Epithelial cell of prostate (primary cell): ENCODE data around the gene PSMB8.

ENCODE experiments used
- DNase-seq: peaks from one replicate; pipeline ENCODE4 v3.0.0-alpha.2; 2011; ENCODE audit warnings: low read depth, low spot score
- H3K27ac ChIP-seq: fragments of 450-650 bp; 2 replicates; pipeline ENCODE4 v1.5.1; 2017; ENCODE audit warnings: mild to moderate bottlenecking

The PSMB8 gene

DNA sequence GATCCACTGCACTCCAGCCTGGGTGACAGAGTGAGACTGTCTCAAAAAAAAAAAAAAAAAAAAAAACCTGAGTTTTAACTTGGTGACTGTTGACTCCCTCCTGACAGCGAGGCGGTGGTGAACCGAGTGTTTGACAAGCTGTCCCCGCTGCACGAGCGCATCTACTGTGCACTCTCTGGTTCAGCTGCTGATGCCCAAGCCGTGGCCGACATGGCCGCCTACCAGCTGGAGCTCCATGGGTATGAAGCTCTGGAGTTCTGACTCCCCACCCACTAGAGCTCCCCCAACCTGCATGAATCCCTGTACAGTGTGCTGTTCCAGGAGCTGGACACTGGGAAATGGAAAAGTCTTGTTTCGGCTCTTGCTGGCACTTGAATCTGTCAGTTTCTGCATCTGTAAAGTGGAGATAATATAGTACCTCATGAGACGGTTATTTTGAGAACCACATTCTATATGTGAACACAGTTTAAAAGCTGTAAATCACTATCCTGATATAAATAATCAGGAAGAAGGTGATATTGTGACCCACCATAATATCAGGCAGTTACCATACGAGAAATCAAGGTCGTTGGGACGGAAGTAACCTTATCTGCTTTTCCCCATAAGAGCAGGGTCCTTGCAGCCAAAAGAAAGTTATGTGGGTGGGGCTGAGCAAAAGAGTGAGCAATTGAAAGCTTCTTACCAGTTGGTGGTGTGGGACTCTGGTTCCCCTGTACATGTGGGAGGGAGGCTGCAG lies 13.5 kb upstream of the PSMB8 start:
- DNase-seq: no peak
- H3K27ac ChIP-seq: no peak overlapping the region

DNA sequence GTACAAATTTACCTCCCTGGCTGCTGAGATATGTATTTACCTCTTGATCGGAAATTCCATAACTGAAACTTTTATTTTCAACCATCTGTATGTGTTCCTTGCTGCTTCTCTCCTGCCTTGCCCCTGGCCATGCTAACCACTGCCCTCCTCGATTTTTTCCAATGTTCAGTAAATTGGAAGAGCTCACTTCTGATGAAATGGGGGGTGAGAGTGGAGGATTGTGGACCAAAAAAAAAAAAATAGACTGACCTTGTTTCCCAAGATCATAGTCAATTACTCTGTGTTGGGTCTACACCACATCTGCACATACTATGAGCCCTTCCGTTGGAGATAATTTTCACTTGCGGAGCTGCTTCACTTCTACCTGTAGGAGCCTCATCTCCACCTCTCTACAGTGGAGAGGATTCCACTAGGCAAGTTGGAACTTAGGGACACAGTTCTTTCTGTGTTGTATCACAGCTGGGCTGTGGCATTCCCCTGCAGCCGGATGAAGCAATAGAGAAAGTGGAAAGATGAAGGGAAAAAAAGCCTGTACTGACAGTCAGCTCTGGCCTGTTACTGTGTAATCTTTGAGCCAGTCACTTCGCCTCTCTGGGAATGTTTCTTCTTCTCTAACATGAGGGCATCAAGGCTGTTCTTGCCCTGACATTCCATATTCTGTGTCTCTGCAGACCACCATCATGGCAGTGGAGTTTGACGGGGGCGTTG lies 11.8 kb upstream of the PSMB8 start:
- H3K27ac ChIP-seq: no peak overlapping the region
- DNase-seq: no peak

DNA sequence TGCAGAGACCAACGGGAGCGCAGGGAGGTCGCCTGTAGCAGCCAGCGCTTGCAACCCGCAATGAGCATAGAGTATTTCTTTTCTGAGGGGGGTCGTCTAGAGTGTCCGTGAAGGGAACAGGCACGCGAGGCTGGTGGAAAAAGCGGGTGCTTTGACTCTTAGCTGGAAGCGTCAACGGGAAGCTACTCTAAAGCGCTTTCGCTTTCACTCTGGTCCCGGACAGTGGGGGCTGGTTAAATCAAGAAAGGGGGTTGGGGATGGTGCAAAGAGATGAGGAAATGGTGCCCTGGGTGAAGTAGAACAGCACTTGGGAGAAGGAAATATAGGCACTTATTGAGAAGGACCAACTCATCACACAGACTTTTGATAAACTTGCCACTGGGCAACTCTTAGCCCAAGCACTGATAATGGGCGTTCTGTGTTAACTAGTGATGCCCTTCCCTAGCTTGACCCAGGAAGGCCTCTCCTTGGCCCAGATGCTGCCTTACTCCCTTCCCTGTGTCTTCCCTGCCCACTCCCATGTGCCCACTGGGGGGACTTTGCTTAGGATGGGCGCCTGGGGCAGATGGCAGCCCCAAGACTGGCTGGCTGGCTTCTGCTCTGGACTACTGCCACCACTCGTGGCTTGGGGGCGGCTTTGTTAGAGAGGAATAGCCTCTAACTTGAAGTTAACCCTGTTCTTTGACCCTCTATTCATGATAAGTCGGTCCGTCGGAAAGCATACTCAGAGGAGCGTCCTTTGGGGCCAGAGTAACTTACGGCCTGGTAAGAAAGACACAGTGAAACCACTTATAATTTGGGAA lies 10.7 kb upstream of the PSMB8 start:
- DNase-seq: no peak

DNA sequence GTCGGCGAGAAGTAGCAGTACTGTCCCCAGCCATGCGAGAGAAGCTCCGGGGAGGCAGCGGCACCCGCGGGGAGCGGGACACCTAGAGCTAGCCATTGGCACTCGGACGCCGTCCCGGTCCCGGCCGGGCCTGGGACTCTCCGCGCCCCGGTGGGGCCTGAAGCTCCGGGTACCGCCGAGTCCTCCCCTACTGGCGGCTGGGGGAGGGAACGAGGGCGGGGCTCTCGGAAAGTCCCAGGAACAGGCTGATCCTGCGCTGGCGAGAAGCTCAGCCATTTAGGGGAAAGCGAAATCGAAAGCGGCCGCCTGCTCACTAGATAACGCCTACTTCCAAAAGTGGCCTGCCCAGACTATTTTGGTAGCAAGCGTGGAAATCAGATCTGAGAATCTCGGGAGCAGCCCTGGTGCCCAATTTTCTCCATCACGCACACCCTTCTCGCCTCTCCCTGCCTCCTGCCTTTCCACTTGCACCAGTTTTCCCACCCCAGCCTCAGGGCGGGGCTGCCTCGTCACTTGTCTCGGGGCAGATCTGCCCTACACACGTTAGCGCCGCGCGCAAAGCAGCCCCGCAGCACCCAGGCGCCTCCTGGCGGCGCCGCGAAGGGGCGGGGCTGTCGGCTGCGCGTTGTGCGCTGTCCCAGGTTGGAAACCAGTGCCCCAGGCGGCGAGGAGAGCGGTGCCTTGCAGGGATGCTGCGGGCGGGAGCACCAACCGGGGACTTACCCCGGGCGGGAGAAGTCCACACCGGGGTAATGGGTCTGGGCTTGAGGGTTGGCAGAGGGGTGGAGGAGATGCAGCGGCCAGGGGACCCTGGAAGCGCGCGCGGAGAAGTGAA lies 9.9 kb upstream of the PSMB8 start, which contains the start of the genes PSMB9 and TAP1:
Gene PSMB9 (plus strand): TSS at position 652 of the 835 bp plus-strand sequence. CDS start 38 bp downstream, at position 690.
Gene TAP1 (minus strand): TSS at position 164 of the 835 bp plus-strand sequence. CDS start 68 bp downstream, at position 96.
- H3K27ac ChIP-seq: peak within 1 kb of the TSS; percentile 76
- DNase-seq: peak; percentile 70

More for the DNA sequence above, 10.7 kb upstream of the PSMB8 start:
- no peak overlapping the region for H3K27ac ChIP-seq

DNA sequence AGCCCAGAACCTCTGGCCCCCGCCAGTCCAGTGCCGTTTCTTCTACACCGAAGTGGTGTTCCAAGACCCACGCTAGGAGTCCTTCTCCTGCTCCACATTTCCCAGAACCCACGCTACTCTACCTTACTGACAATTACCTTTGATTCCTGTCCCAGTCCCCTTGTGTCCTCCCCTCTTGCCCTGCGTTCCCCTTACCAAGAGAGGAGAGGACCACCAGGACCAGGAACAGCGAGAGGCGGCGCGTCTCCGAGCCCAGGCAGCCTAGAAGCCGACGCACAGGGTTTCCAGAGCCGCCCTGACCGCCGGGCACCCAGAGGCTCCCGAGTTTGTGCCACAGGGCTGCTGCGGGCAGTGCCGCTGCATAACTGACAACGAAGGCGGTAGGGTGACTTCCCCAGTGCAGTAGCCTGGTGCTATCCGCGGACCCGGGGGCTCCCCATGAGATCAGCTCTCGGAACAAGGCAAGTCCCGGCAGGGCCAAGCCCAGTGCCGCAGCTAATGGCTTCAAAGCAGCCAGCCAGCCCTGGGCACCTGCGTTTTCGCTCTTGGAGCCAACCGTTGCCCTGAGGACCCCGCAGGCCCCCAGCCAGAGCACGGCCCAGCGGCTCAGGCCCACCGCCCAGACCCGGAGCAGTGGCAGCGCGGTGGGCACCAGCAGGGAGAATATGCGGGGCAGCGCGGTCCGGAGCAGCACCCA lies 9.1 kb upstream of the PSMB8 start:
- DNase-seq: no peak
- peak overlapping the region; percentile 76 for H3K27ac ChIP-seq

DNA sequence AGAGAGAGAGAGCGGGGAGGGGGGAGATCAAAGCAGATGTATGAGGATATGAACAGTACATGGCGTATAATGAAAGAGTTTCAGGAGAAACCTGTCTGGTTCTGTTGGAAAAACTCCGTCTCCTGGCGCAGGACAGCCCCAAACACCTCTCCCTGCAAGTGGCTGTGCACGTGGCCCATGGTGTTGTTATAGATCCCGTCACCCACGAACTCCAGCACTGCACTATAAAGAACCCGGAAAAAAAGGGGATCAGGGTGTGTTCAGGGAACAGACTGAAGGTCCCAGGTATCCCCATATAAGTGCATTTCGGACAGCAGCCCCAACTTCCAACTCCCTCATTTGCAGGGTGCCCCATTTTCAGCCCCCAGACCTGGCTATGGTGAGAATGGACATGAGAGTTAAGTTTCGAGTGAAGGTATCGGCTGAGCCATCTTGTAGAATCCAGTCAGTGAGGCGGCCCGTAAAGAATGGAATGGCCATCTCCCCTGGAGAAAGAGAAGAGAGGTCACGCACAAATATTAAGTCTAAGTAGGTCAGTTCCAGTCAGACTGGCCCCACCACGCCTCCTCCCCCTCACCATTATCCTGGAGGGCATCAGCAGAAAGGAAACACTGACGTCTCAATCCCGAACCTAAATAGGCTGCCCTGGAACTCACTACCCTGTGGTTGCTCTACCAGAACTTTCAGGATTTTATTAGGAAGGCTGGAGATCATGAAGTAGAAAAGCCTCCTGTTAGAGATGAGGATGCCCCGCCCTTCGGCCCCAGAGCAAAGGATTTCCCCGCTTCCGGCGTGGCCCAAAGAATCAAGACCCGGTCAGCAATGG lies 8.4 kb upstream of the PSMB8 start:
- peak overlapping the region; percentile 76 for H3K27ac ChIP-seq
- no peak for DNase-seq

DNA sequence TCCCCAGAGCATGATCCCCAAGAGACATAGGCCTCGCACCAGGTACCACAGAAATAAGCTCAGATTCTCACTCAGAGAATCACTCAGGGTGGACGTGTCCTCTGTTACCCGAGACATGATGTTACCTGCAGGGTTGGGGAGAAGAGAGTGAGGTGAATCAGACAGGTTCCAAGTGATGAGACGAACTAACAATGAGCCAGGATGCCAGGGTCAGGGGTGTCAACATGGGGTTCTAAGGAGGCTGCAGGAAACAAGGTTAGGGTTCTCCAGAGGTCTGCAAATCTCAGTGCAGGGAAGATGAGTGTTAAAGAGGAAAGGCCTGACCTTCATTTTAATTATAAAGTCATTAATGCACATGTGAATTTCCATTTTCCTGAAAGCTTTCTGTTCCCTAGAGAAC lies 7.2 kb upstream of the PSMB8 start:
- DNase-seq: no peak
- no peak overlapping the region for H3K27ac ChIP-seq

DNA sequence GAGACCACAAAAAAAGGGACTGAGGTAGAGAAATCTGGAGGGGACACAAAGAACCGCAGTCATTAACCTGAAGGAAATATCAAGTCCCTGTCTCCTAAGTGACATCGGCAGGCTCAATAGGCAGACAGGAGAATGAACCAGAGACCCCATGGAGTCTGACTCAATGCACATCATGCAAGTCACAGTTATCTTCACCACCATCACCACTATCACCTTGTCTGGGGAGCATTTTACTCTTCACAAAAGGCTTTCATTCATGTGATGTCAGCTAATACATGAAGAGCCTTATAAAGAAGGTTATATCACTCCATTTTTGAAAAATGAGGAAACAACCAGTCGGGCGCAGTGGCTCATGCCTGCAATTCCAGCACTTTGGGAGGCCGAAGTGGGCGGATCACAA lies 5.3 kb upstream of the PSMB8 start:
- H3K27ac ChIP-seq: no peak overlapping the region
- no peak for DNase-seq

DNA sequence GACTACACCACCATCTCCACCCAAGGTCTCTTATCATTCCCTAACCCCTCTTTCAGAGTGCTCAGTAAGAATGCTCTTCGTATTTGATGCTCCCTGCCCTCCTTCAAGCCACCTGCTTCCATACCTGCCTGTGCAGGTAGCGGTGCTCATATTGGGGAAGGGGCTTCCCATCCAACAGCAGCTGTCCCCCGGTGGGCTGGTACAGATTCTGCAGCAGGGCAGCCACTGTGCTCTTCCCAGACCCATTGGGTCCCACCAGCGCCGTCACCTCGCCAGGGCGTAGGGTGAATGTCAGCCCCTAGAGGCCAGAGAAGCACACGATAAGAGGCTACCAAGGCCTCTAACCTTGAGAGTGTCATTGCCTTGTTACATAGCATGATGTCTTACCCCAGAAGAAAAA lies 3.9 kb upstream of the PSMB8 start:
- H3K27ac ChIP-seq: no peak overlapping the region
- no peak for DNase-seq

DNA sequence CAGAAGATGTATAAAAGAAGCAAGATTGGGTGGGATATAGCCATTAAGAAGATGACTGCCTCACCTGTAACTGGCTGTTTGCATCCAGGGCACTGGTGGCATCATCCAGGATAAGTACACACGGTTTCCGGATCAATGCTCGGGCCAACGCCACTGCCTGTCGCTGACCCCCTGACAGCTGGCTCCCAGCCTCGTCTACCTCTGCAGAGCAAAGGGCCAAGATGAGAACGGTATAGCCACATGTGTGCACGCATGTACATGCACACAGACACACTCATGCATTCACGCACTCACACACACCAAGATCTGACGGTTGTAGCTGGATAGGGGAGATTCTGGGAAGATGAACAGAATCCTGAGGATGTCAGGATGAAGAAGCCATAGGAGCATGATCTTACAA lies 3.2 kb upstream of the PSMB8 start:
- no peak overlapping the region for H3K27ac ChIP-seq

DNA sequence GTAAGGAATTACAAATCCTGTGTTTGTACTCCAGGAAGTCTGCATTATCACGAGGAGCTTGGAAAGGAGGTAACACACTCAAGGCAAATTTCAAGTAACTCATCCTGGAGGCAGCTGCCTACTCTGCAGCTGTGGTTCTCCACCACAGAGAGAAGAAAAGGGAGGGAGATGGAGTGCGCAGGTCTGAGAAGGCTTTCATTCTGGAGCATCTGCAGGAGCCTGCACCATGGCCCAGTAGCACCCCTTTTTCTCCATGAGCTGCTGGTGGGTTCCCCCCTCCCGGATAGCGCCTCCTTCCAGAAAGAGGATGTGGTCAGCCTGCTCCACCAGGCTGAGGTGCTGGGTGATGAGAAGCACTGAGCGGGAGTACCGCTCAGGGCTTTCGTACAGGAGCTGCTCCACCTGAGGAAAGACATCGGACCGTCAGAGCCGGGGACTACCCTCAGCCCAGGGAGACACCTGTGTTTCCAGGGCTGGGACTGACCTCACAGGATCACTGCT lies 1.6 kb upstream of the PSMB8 start:
- no peak overlapping the region for H3K27ac ChIP-seq

More for the DNA sequence above, 3.2 kb upstream of the PSMB8 start:
- no peak for DNase-seq

DNA sequence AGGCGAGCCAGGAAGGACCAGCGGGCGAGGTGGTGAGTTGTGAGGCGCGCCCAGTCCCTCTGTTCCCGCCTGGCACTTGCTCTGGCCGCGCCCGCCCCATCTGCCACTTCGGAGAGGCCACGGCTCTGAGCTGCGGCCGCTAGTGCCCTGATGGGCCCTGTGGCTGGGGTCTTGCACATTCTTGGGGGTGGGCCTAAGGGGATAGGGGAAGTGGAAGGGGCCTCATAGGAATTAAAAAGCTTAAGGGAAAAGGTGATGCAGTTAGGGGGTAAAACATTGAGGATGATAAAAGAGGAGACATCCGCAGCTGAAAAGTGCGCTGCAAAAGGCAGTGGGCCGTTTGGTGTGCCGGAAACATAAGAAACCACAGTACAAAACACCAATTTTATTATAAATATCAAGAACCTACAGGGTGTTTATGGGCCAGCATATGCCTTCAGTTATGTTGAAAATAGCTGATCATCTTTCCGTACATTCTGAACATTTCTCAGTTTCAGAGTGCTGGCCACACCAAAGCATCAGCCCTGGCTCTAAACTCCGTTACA lies 1.1 kb upstream of the PSMB8 start:
- DNase-seq: no peak
- no peak overlapping the region for H3K27ac ChIP-seq

More for the DNA sequence above, 1.6 kb upstream of the PSMB8 start:
- no peak for DNase-seq

DNA sequence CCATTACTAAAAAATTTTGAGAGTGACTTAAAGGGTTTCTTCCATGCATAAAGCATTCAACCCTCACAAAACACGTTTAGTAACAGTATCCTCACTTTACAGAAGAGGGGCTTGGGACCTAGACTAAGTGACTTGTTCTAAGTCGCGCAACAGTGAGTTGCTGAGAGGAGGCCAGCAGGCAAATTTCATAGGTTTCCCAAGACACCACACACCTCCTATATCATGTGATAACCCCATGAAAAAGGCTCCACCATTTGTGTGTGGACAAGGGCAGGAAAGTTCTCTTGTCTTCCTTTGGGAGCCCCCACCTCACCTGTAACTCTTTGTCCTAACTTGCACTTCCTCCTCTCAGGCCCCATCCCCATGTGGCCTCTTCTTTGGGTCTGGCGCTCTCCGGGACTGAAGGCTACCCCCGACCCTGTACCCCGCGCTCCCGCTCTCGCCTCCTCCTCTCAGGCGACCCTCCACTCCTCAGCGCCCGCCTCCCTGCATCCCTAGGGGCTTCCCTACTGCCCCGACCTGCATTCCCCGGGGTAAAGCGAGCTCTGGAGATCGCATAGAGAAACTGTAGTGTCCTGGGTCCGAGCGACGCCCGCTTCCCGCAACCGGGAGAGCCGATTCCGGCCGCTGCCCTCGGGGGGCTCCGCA lies 392 bp downstream of the PSMB8 start:
- peak overlapping the region; percentile 37 for H3K27ac ChIP-seq
- no peak for DNase-seq

DNA sequence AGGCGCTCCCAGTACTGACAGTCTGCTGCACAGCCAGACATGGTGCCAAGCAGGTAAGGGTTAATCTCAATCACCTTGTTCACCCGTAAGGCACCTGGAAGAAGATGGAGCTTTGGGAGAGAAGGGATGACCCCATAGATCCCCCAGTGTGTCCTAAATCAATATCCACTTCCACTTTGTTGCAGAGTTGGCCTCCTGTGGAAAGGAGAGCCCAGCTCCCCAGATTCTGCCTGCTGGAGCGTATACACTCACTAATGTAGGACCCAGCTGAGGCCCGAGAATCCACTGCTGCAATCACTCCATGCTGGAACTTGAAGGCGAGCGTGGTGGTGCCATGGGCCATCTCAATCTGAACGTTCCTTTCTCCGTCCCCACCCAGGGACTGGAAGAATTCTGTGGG lies 1.2 kb downstream of the PSMB8 start:
- H3K27ac ChIP-seq: no peak overlapping the region
- DNase-seq: no peak

DNA sequence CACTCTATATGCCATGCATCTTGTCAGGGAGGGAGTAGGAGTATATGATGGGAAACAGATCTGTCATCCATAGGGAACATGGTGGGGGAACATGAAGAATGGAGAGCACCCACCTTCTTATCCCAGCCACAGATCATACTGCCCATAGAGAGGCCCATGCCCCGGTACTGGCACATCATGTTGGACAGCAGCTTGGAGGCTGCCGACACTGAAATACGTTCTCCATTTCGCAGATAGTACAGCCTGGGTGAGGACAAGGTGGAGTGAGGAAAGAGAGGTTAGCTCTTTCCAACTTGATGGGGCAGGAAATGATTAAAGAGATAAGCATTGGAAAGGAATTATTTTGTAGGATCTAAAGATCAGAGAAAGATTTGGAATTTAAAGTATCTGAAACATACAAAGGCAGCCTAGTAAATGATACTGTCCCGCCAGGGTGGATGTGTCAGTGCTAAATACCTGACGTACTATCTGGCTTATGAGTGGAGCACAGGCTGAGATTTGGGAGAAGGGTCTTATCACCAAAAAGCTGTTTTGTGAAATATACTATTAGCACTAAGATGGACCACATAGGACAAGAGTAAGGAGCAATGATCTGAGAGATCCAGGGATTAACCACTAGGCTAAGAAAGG lies 1.7 kb downstream of the PSMB8 start:
- DNase-seq: no peak
- H3K27ac ChIP-seq: no peak overlapping the region

DNA sequence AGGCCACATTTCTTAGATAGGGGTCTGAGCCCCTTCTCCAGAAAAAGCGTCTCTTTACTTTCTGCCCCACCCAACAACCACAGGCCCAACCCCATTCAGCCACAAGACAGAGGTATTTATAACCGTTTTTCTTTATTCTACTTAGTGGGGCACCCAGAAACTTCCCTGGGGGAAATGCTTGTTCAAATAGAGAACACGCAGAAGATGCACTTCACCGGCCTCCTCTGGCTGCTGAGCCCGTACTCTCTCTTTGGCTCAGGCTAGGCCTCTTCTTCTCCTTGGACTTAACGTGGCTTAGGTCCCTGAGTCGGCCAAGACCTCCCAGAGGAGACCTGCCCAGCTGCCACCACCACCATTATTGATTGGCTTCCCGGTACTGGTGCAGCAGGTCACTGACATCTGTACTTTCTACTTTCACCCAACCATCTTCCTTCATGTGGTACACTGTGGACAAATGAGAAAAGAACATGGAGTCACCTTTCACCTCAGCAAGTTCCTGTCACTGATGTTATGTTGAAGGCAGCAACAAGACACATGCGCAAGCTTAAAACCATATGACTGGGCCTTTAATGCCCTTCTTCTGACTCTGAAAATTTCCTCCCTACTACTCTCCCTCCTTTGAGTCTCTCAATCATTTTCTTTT lies 3.1 kb downstream of the PSMB8 start:
- no peak for DNase-seq
- H3K27ac ChIP-seq: no peak overlapping the region

DNA sequence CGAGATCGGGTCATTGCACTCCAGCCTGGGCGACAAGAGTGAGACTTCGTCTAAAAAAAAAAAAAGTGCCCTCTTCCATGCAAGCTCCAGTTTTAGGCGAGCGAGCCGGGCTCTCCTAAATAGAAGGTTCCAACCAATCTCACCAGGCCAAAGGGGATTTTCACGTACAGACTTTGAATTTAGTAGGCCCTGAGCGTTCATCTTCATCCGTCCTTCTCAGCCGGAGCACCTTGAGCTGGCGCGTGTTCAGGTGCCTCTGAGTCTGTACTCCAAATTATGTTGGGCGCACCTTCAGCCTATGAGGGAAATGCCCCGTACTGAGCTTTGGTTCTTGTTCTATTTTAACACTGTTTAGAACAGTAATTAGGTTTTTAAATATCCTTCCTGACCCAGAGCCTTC lies 4.5 kb downstream of the PSMB8 start:
- DNase-seq: no peak
- H3K27ac ChIP-seq: no peak overlapping the region
